SHP77 treated with DMSO at 0.1 percent for 48 hours (cell line): ENCODE measurements around the gene CHGA.

Source experiments
- DNase-seq: peaks from one replicate; lab custom pipeline; 2025; lab: John Stamatoyannopoulos, UW

CHGA gene

GRCh38 chr14:92982956-92983355 lies 60.0 kb downstream of the CHGA start:
- DNase-seq: no peak

GRCh38 chr14:92984082-92984788 lies 61.3 kb downstream of the CHGA start:
- DNase-seq: no peak
